T-helper 17 cell (primary cell): ENCODE results near the gene SNTG2. TPM values are rescaled to one million over a fixed set of nuclear protein-coding genes. Genes with fewer than 3 reads are reported as not detected.
A peak's percentile ranks its signal among the peaks of the same experiment; 100 is the strongest.

ENCODE experiments used
- ATAC-seq: fragments of 150-1000 bp; cut with Tn5 transposase; 2 replicates; pipeline ENCODE4 v1.10.0; 2021; ENCODE audit warnings: mild to moderate bottlenecking, moderate library complexity
- DNase-seq, 3 donors: peaks; one replicate each; pipeline versions ENCODE4 v3.0.0 to v3.0.0-alpha.2; 2020 to 2021
- H3K9me3 ChIP-seq: one replicate; pipeline ENCODE4 v1.7.0; 2013; ENCODE audit warnings: low read length, mild to moderate bottlenecking; ENCODE audit not compliant: control insufficient read depth, poor library complexity, severe bottlenecking
- H3K27ac Mint-ChIP-seq: one replicate; pipeline ENCODE4 v1.8.0; 2022; ENCODE audit warnings: mild to moderate bottlenecking, moderate library complexity, mixed read lengths
- H3K27me3 Mint-ChIP-seq: one replicate; pipeline ENCODE4 v1.8.0; 2022; ENCODE audit warnings: mixed read lengths
- H3K36me3 Mint-ChIP-seq: one replicate; pipeline ENCODE4 v1.8.0; 2022; ENCODE audit warnings: low read depth, mixed read lengths
- H3K4me1 Mint-ChIP-seq: one replicate; pipeline ENCODE4 v1.8.0; 2022; ENCODE audit warnings: mild to moderate bottlenecking, mixed read lengths
- H3K4me3 Mint-ChIP-seq: one replicate; pipeline ENCODE4 v1.8.0; 2022; ENCODE audit warnings: mild to moderate bottlenecking, moderate library complexity, mixed read lengths
- total RNA-seq, 4 donors: library from RNA in 2 of 4; stranded (reverse) in 2 of 4; gene quantifications; one replicate each; pipeline ENCODE4 v1.2.3 and lab custom pipeline; 2022 to 2026

SNTG2 gene
- total RNA-seq, 2 donors from 2014 or later, result 2.0 to 6.3 TPM

DNA sequence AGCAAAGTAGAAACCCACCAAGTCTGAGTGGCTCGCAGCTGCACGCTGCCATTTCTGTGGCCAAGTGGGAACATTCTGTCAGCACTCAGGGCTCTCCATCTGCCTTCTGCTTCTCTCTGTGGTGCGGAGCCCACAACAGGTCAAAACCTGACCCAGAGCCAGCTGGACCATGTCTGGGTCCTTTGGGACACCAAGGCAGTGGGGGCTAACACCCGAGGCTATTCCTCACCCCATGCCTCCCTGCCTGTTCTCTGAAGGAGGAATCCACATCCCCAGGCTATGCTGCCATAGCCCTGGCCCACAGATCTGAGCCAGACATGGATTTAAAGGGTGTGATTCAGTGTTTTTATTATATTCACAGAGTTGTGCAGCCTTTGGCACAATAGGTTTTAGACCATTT is 86.4 kb downstream of the SNTG2 start:
- peaks cover 5% of the 10 kb centered on the region for H3K4me1 Mint-ChIP-seq

DNA sequence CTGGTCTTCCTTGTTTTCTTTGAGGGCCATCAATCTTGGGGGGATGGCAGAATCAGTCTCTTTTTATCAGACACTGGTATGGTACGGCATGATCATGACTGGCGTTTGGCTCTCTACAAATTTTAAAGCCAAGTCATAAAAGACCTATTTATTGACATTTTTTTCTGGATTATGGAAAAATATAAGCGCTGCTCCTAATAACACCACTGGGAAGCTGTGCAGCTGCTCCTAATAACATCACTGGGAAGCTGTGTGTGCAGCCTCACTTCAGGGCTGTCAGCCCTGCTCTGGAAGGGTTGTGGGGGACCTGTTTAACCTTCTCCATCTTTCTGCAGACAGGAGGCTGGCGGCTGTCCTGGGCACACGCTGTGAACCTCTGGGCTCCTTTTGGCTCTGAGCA is 88.9 kb downstream of the SNTG2 start:
- ATAC-seq, result no peak
- H3K9me3 ChIP-seq, result no peaks in the 10 kb centered on the region
- no peaks in the 10 kb centered on the region for H3K36me3 Mint-ChIP-seq
- H3K27me3 Mint-ChIP-seq, result no peaks in the 10 kb centered on the region
- peaks cover 2% of the 10 kb centered on the region for H3K4me1 Mint-ChIP-seq
- DNase-seq, result no peak
- no peak overlapping the region for H3K27ac Mint-ChIP-seq
- no peak overlapping the region for H3K4me3 Mint-ChIP-seq

More for the DNA sequence above, 86.4 kb downstream of the SNTG2 start:
- H3K36me3 Mint-ChIP-seq, result no peaks in the 10 kb centered on the region
- DNase-seq, result no peak
- H3K9me3 ChIP-seq, result no peaks in the 10 kb centered on the region
- H3K27ac Mint-ChIP-seq, result no peak overlapping the region
- H3K27me3 Mint-ChIP-seq, result no peaks in the 10 kb centered on the region
- H3K4me3 Mint-ChIP-seq, result no peak overlapping the region
- ATAC-seq, result no peak

DNA sequence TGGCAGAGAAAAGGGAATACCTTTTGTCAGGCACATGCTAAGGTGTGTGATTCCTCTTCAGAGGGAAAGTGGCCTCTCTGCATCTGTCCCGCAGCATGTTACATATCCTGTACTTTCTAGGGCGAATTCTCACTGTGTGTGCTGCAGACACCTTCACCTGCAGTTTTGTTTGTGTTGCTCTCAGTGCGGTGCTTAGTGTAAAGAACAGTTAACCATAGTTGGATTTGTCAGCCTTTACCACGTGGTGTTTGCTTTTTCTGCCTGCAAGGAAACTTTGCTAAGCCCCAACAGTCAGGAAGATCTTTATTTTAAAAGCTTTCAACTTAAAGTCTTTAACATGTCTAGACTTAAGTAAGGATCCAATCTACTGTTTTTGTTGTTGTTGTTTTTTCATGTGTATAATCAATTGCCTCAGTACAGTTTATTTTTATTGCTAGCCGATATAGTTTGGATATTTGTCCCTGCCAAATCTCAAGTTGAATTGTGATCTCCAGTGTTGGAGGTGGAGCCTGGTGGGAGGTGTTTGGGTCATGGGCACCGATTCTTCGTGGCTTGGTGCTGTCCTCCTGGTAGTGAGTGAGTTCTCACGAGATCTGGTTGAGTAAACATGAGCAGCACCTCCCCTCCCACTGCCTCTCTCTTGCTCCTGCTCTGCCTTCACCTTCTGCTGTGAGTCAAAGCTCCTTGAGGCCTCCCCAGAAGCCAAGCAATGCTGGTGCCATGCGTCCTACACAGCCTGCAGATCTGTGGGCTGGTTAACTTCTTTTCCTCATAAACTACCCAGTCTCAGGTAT is 90.6 kb downstream of the SNTG2 start:
- no peaks in the 10 kb centered on the region for H3K9me3 ChIP-seq
- Mint-ChIP-seq H3K27me3 (no peaks in the 10 kb centered on the region), H3K36me3 (no peaks in the 10 kb centered on the region), H3K4me1 (peaks cover 2% of the 10 kb centered on the region), H3K27ac (no peak overlapping the region), H3K4me3 (no peak overlapping the region)
- ATAC-seq (no peak), DNase-seq (no peak)

DNA sequence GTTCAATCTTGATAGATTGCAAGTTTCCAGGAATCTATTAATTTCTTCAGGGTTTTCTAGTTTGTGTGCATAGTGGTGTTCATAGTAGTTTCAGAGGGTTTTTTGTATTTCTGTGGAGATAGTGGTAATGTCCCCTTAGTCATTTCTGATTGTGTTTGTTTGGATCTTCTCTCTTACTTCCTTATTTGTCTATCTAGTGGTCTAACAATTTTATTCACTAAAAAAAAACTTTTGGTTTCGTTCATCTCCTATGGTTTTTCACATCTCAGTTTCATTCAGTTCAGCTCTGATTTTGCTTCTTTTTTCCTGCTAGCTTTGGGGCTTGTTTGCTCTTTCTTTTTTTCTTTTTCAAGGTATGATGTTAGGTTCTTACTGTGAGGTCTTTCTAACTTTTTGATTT is 94.5 kb downstream of the SNTG2 start:
- DNase-seq, result no peak
- no peaks in the 10 kb centered on the region for H3K9me3 ChIP-seq
- peaks cover 2% of the 10 kb centered on the region for H3K4me1 Mint-ChIP-seq
- H3K4me3 Mint-ChIP-seq, result no peak overlapping the region
- H3K36me3 Mint-ChIP-seq, result no peaks in the 10 kb centered on the region
- ATAC-seq, result no peak
- H3K27ac Mint-ChIP-seq, result no peak overlapping the region
- H3K27me3 Mint-ChIP-seq, result peaks cover 5% of the 10 kb centered on the region

DNA sequence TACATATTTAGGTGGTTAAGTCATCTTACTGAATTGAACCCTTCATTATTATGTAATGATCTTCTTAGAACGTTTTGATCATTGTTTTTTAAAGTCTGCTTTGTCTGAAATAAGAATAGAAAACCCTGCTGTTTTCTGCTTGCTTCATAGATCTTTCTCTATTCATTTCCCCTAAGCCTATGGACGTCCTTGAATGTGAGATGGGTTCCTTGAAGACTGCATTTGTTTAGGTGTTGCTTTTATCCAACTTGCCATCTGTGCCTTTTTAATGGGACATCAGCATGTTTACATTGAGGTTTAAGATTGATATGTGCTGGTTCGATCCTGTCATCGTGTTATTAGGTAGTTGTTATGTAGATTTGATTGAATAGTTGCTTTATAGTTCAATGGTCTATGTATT is 95.4 kb downstream of the SNTG2 start:
- no peak for DNase-seq
- no peak overlapping the region for H3K27ac Mint-ChIP-seq
- no peaks in the 10 kb centered on the region for H3K36me3 Mint-ChIP-seq
- no peak overlapping the region for H3K4me3 Mint-ChIP-seq
- no peak for ATAC-seq
- no peaks in the 10 kb centered on the region for H3K9me3 ChIP-seq
- peaks cover 5% of the 10 kb centered on the region for H3K27me3 Mint-ChIP-seq
- H3K4me1 Mint-ChIP-seq, result no peaks in the 10 kb centered on the region

DNA sequence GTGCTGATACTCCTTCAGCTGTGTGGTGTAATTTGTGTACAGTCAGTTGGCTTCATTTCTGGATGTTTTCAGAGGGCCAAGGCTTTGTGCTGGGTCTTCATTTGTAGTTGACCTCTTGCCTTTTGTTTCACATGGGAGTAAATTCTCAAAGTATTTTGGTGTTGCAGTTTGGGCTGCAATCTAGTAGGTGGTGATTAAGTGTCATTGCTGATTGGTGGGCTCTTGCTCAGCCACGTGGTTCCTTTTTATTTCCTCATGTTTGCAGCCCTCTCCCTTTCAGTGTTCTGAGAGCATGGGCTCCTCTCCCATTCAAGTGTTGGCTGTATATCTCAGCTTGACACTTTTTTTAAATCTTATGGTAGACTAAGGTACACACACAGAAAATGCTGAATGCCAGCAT is 96.8 kb downstream of the SNTG2 start:
- H3K27me3 Mint-ChIP-seq, result peaks cover 5% of the 10 kb centered on the region
- H3K9me3 ChIP-seq, result no peaks in the 10 kb centered on the region
- no peak for ATAC-seq
- peaks cover 2% of the 10 kb centered on the region for H3K36me3 Mint-ChIP-seq
- H3K4me3 Mint-ChIP-seq, result no peak overlapping the region
- peaks cover 2% of the 10 kb centered on the region for H3K4me1 Mint-ChIP-seq
- H3K27ac Mint-ChIP-seq, result no peak overlapping the region
- no peak for DNase-seq

DNA sequence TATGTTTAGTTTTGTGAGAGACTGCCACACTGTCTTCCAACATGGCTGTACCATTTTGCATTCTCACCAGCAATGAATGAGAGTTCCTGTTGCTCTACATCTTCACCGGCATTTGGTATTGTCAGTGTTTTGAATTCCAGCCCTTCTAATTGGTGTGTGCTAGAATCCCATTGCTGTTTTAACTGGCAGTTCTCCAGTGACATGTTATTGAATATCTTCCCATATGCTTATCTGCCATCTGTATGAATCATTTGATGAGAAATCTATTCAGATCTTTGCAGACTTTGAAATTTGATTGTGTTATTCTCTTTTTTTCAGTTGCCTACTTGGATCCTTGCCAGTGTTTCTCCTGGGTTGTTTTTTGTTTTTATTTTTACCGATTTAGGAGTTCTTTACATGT is 99.0 kb downstream of the SNTG2 start:
- ATAC-seq (no peak), DNase-seq (no peak)
- peaks cover 5% of the 10 kb centered on the region for H3K4me1 Mint-ChIP-seq
- no peak overlapping the region for H3K27ac Mint-ChIP-seq
- H3K27me3 Mint-ChIP-seq, result peaks cover 13% of the 10 kb centered on the region
- no peak overlapping the region for H3K4me3 Mint-ChIP-seq
- H3K36me3 Mint-ChIP-seq, result peaks cover 5% of the 10 kb centered on the region
- no peaks in the 10 kb centered on the region for H3K9me3 ChIP-seq

DNA sequence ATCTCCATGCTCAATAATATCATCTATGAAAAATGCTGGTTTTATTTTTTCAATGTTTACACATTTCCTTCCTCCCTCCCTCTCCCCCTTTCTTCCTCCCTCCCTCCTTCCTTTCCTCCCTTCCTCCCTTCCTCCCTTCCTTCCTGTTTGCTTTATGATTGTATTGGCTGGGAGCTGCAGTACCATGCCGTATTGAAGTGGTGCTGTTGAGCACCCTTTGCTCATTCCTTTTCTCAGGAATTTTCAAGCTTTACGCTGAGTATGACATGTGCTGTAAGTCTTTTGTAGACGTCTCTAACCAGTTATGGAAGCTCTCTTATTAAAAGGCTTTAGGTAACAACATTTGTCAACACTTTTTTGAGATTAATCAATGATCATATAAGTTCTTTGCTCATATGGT is 100.4 kb downstream of the SNTG2 start:
- no peaks in the 10 kb centered on the region for H3K9me3 ChIP-seq
- no peak for ATAC-seq
- Mint-ChIP-seq H3K27ac (no peak overlapping the region), H3K4me3 (no peak overlapping the region), H3K27me3 (peaks cover 18% of the 10 kb centered on the region), H3K4me1 (peaks cover 5% of the 10 kb centered on the region), H3K36me3 (peaks cover 5% of the 10 kb centered on the region)
- DNase-seq, result no peak

DNA sequence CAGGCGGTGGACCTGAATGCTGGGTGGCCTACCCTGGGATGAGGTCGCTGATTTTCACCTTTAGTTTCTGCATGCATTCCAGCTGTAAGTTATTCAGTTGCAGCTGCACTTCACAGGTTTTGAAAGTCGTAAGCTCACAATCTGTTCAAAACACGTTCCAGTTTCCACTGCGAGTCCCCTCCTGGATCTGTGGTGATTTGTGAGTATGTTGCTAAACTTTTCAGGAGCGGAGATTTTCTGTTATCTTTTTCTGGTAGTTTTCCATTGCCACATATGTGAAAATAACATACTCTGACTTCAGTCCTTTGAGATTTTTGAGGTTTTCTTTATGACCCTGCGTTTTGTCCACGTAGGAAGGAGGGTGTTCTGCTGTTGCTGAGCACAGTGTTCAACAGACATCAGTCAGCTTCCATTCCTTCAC is 102.1 kb downstream of the SNTG2 start:
- H3K4me3 Mint-ChIP-seq, result no peak overlapping the region

DNA sequence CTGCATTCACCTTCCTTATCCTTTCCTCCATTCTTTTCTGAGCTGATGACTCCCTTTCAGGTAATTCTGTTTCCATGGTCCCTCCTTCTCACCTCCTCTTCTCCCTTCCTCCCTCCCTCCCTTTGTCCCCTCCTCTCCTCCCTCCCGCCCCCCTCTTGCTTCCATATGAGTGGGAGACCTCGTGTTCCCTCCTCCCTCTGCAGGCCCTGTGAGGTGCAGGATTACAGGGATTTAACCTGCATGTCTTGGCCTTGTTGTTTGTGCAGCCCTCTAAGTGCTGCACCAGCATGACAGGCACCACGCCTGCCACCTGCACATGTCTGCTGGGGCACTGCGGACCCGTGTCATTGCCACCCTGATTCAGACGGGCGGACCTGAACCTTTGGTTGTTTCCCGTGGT is 103.1 kb downstream of the SNTG2 start:
- H3K36me3 Mint-ChIP-seq, result peaks cover 5% of the 10 kb centered on the region
- DNase-seq (no peak), ATAC-seq (no peak)
- no peak overlapping the region for H3K27ac Mint-ChIP-seq
- peaks cover 5% of the 10 kb centered on the region for H3K4me1 Mint-ChIP-seq
- no peak overlapping the region for H3K4me3 Mint-ChIP-seq
- H3K9me3 ChIP-seq, result no peaks in the 10 kb centered on the region
- H3K27me3 Mint-ChIP-seq, result peaks cover 18% of the 10 kb centered on the region

More for the DNA sequence above, 102.1 kb downstream of the SNTG2 start:
- Mint-ChIP-seq H3K27ac (no peak overlapping the region), H3K4me1 (peaks cover 5% of the 10 kb centered on the region), H3K36me3 (peaks cover 5% of the 10 kb centered on the region), H3K27me3 (peaks cover 18% of the 10 kb centered on the region)
- no peaks in the 10 kb centered on the region for H3K9me3 ChIP-seq
- ATAC-seq (no peak), DNase-seq (no peak)

DNA sequence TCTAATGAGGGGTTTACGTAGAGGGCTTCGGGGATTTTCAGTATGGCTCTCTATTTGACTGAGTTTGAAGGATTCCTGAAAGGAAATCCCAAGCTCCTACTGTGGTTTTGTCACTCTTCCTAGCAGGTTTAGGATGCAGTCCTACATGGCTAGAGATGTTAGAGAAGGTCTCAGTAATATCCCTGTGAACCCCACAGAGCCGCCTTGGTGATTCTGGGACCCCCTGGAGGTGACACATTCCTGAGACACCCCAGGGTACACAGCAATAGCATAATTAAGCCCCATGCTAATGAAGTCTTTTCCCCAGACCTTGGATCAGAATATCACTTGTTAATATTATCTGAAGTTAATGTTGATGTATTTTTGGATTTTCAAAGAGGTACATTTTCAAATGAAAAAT is 103.8 kb downstream of the SNTG2 start:
- Mint-ChIP-seq H3K4me3 (no peak overlapping the region), H3K36me3 (peaks cover 5% of the 10 kb centered on the region), H3K27me3 (peaks cover 18% of the 10 kb centered on the region)

DNA sequence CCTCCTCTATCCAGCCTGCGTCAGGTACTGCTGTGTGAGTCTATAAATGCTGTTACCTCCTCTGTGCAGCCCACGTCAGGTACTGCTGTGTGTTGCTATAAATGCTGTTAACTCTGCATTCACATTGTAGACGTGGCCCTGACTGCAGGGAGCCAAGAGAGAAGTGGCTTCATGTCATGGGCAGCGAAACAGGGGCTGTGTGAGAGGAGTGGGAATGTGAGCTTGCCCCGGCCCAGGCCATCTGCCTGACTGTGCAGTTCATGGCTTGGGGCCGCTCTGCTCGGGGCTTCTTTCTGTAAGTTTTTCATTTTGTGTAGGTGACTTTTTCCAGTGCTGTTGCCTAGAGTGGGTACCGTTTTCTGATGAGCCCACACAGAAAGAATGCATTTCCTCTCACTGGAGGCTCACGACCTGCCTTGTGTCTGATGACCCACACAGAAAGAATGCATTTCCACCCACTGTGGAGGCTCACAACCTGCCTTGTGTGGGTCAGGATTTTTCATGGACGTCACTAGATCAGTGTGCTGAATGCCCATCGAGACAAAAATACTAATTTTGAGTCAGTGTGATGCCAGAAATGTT is 104.5 kb downstream of the SNTG2 start:
- DNase-seq (no peak), ATAC-seq (no peak)
- H3K27ac Mint-ChIP-seq, result peak overlapping the region; percentile 43
- H3K36me3 Mint-ChIP-seq, result peaks cover 5% of the 10 kb centered on the region
- H3K4me1 Mint-ChIP-seq, result peaks cover 5% of the 10 kb centered on the region
- H3K27me3 Mint-ChIP-seq, result peaks cover 13% of the 10 kb centered on the region
- no peaks in the 10 kb centered on the region for H3K9me3 ChIP-seq
- no peak overlapping the region for H3K4me3 Mint-ChIP-seq

More for the DNA sequence above, 103.8 kb downstream of the SNTG2 start:
- Mint-ChIP-seq H3K27ac (peak overlapping the region; percentile 43), H3K4me1 (peaks cover 5% of the 10 kb centered on the region)
- H3K9me3 ChIP-seq, result no peaks in the 10 kb centered on the region
- DNase-seq (no peak), ATAC-seq (no peak)

DNA sequence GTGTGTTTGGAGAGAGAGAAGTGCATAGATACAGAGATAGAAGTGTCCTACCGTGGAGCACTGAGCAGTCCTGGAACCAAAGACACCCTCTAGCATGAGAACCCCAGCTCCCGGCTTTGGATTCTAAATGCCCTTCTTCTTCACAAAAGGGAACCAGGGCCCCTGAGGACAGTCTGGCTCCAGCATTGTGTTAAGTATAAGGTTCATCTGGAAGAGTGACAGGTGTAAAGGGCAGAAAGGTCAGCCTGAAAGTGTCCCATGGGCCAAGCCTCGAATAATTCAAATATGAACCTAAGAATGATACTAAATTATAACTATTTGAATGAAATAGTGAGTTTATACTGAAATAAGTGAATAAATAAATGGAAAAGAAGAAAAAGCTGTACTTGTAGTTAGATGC is 109.7 kb downstream of the SNTG2 start:
- H3K36me3 Mint-ChIP-seq, result peaks cover 3% of the 10 kb centered on the region
- peaks cover 5% of the 10 kb centered on the region for H3K4me1 Mint-ChIP-seq
- no peak overlapping the region for H3K4me3 Mint-ChIP-seq
- H3K9me3 ChIP-seq, result no peaks in the 10 kb centered on the region
- no peak overlapping the region for H3K27ac Mint-ChIP-seq
- peaks cover 21% of the 10 kb centered on the region for H3K27me3 Mint-ChIP-seq
- no peak for ATAC-seq
- no peak for DNase-seq

DNA sequence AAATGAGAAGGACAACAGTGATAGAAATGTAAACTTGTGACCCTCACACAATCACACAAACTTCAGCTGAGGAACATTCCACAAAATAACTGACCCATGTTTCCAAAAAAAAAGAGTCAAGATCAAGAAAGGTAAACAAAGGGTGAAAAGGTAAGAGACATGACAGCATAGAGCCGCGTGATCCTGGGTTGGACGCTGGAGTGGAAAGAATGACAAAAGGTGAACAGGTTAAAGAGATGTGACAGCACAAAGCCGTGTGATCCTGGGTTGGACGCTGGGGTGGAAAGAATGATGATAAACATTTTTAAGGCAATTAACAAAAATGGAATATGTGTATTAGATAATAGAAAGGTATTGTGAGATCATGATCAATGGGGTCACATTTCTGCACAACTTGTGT is 110.3 kb downstream of the SNTG2 start:
- H3K4me3 Mint-ChIP-seq, result no peak overlapping the region
- no peaks in the 10 kb centered on the region for H3K9me3 ChIP-seq
- H3K4me1 Mint-ChIP-seq, result peaks cover 5% of the 10 kb centered on the region
- peaks cover 3% of the 10 kb centered on the region for H3K36me3 Mint-ChIP-seq
- no peak overlapping the region for H3K27ac Mint-ChIP-seq
- ATAC-seq, result no peak
- no peak for DNase-seq
- peaks cover 21% of the 10 kb centered on the region for H3K27me3 Mint-ChIP-seq
